ENCODE results near the gene AFG1L.

DNA sequence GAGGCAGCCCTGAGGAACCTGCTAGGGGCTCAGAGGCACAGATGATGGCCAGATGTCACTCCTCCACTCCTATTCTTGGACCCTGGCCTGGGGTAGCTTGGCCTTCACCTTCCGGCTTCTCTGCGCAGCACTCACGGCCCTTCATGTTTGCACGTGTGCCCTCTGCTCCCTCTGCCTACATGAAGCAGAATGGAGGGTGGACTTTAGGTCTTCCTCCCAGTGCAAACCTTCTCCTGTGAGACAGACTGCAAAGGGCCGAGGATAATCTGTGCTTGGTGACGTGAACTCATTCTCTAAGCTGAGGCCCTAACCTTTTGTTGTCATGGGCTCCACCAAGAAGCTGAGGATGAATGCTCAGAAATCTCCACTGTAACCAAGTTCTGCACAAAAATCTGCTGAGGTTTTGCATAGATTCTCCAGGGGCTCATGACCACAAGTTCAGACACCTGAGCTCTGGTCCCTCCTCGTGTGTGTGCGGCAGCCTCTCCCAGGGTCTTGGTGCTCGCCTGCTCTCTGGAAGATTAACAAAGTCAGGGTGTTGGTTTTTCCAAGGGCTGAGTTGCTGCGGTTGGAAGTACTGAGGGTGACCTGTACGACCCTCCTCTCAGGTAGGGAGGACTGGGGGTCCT lies 240.4 kb downstream of the AFG1L start:
- no peak for TF ChIP-seq POLR2A (IDR thresholded peaks at IDR 0.05)
- TF ChIP-seq, protein P1, sequence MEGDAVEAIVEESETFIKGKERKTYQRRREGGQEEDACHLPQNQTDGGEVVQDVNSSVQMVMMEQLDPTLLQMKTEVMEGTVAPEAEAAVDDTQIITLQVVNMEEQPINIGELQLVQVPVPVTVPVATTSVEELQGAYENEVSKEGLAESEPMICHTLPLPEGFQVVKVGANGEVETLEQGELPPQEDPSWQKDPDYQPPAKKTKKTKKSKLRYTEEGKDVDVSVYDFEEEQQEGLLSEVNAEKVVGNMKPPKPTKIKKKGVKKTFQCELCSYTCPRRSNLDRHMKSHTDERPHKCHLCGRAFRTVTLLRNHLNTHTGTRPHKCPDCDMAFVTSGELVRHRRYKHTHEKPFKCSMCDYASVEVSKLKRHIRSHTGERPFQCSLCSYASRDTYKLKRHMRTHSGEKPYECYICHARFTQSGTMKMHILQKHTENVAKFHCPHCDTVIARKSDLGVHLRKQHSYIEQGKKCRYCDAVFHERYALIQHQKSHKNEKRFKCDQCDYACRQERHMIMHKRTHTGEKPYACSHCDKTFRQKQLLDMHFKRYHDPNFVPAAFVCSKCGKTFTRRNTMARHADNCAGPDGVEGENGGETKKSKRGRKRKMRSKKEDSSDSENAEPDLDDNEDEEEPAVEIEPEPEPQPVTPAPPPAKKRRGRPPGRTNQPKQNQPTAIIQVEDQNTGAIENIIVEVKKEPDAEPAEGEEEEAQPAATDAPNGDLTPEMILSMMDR (IDR thresholded peaks at IDR 0.05), result no peak

All from prostate gland (tissue), 2 donors.